Lower leg skin (tissue), 3 donors: ENCODE measurements around the gene KIF26B.

Experiments used
- CTCF ChIP-seq, 3 donors: fragments of 450-650 bp; IDR thresholded peaks; one replicate each; pipeline ENCODE4 v1.5.1; 2016; ENCODE audit warnings: antibody characterized with exemption in 3 of 3, mild to moderate bottlenecking in 3 of 3, moderate library complexity in 2 of 3
- POLR2A ChIP-seq, 2 donors: fragments of 450-650 bp; IDR thresholded peaks; one replicate each; pipeline ENCODE4 v1.6.1; 2016 to 2017; ENCODE audit warnings: antibody characterized with exemption in 2 of 2, mild to moderate bottlenecking in 1 of 2, moderate library complexity in 1 of 2

- no peak for TF ChIP-seq CTCF (IDR thresholded peaks at IDR 0.05)
- no peak for TF ChIP-seq POLR2A (IDR thresholded peaks at IDR 0.05)
Measured at GRCh38 chr1:245221805-245222204, 67.0 kb downstream of the KIF26B start.
